GM10248 (cell line): ENCODE measurements around the gene TMEM217.

Source experiments
- CTCF ChIA-PET: fragments of 300-600 bp; sonication (Branson Sonifier 250); formaldehyde crosslinking; extraction: SDS; loops from one replicate; lab custom pipeline; 2021; ENCODE audit warnings: antibody characterized with exemption; lab: Yijun Ruan, JAX
- POLR2A ChIA-PET: fragments of 350-650 bp; sonication (Branson Sonifier 250); formaldehyde crosslinking; extraction: SDS; loops from one replicate; lab custom pipeline; 2020; ENCODE audit warnings: antibody characterized with exemption; lab: Yijun Ruan, JAX
- DNase-seq: peaks from one replicate; pipeline ENCODE4 v3.0.0; 2012; ENCODE audit errors: extremely low spot score
- TF ChIP-seq, protein P1 (sequence below): IDR thresholded peaks from 2 replicates; pipeline ENCODE4 v1.5.1; 2012; ENCODE audit warnings: mild to moderate bottlenecking, low read depth; ENCODE audit errors: extremely low read depth, missing control alignments, control extremely low read depth

Gene TMEM217

DNA sequence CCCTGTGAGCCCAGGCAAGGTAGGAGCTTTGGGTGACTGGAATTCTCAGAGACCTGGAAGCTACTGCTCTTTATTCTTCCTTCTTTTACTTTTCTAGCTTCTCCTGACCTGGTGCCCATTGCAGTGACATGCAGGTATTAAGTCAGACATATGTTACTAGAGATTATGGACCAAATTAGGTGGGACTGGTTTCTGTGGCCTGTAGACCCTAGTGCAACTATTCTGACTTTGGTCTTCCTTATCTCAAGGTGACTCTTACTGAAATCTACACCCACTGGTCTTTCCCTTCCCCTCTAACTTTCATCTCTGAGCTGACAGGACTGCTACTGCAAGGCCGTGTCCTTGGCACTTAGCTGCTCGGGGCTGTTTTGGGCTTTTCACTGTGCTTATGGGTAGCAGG lies 24.4 kb upstream of the TMEM217 start:
- TF ChIP-seq, protein P1, sequence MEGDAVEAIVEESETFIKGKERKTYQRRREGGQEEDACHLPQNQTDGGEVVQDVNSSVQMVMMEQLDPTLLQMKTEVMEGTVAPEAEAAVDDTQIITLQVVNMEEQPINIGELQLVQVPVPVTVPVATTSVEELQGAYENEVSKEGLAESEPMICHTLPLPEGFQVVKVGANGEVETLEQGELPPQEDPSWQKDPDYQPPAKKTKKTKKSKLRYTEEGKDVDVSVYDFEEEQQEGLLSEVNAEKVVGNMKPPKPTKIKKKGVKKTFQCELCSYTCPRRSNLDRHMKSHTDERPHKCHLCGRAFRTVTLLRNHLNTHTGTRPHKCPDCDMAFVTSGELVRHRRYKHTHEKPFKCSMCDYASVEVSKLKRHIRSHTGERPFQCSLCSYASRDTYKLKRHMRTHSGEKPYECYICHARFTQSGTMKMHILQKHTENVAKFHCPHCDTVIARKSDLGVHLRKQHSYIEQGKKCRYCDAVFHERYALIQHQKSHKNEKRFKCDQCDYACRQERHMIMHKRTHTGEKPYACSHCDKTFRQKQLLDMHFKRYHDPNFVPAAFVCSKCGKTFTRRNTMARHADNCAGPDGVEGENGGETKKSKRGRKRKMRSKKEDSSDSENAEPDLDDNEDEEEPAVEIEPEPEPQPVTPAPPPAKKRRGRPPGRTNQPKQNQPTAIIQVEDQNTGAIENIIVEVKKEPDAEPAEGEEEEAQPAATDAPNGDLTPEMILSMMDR: no peak
- POLR2A ChIA-PET: no interaction called here
- CTCF ChIA-PET: interaction anchor here (1.1 to 1.3 kb wide), 3 partner anchors 9 to 73 kb away, joined by 3 to 5 read pairs (median 3); no protein-coding TSS in a partner anchor
- no peak for DNase-seq

DNA sequence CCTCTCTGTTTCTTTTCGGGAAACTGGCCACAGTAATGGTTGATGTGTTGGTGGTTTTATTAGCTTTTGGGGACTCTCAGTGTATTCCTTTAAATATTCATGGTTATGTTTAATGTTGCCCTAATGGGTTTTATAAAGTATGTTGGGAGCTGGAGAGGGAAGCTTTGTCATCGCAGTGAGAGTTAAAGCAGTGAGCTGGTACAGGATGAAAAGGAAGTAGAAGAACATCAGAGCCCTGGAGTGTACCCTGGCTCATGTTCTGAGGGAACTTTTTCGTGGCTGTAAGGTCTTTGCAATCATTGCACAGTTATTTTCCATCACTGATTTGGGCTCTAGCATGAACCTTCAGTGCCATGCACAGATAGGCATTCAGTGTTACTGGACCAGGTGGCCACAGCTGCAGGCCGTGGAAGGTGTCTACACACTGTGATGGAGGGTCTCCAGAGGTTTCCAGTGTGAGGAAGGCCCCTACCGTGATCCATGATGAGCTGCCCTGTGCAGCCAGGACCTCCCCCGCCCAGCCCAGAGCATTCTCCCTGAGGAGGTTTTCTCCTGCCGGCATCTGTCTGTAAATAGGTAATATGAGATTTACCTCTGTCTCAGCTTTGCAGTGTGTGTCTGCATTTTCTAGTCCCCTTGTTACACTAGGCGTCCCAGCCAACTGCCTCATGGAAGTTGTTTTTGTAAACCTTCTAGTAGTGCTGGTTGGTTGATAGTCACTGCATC lies 22.4 kb upstream of the TMEM217 start:
- POLR2A ChIA-PET: no interaction called here
- CTCF ChIA-PET: interaction anchor here (0.9 to 1.6 kb wide), 10 partner anchors 13 to 86 kb away, joined by 3 to 5 read pairs (median 3); partner anchors contain the start of genes TBC1D22B and TMEM217
- no peak for DNase-seq
- TF ChIP-seq, protein P1: no peak

DNA sequence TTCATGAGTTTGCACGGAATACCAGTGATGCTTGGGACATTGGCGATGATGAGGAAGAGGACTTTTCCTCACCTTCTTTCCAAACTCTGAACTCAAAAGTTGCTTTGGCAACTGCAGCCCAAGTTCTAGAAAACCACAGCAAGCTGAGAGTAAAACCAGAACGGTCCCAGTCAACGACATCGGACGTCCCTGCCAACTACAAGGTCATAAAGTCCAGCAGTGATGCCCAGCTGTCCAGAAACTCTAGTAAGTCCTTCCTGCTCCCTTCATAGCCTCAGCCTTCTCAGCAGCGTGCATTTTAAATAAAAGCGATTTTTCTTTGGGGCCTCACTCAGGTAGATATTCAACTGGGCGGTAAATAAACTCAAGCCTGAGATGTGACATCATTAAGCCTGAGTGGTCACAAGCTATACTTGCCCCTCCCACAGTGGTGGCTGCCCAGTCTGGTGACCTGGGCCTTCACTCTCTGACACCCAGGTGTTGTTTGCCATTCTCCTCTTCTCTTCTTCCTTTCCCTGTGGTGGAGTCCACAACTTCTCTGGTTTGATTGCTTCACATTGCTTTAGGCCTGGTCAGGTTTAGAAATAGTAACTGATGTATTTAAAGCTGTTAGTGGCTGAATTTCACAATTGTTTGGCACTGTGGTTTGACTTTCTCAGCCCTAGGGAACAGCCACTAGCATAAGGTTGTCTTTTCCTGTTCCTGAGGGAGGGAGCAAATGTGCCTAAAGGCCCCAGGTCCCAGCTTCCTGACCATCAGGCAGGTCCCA lies 21.6 kb upstream of the TMEM217 start:
- ChIA-PET POLR2A (no interaction called here), CTCF (interaction anchor here (0.9 to 1.6 kb wide), 9 partner anchors 10 to 87 kb away, joined by 3 to 5 read pairs (median 3); no protein-coding TSS in a partner anchor)
- no peak for DNase-seq
- TF ChIP-seq, protein P1: no peak

DNA sequence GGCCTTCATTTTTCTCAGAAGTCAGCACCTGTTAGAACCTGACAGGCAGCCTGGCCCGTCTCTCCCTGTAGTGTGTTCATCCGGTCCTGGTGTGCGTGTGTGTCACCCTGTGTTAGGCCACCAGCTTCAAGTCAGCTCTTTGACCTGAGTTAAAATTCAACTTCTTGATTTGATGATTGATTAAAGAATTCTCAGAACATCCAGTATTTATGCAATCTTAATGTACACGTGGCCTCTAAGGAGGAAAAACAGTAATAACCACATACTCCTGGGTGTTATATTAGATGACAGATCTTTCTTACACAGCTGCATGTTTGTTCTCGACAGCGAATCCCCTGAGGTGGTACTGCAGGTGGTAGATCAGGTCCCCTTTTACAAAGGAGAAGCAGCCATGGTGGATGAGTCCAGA lies 19.1 kb upstream of the TMEM217 start:
- POLR2A ChIA-PET: no interaction called here
- CTCF ChIA-PET: no interaction called here
- TF ChIP-seq, protein P1: no peak
- DNase-seq: peak; percentile 38

DNA sequence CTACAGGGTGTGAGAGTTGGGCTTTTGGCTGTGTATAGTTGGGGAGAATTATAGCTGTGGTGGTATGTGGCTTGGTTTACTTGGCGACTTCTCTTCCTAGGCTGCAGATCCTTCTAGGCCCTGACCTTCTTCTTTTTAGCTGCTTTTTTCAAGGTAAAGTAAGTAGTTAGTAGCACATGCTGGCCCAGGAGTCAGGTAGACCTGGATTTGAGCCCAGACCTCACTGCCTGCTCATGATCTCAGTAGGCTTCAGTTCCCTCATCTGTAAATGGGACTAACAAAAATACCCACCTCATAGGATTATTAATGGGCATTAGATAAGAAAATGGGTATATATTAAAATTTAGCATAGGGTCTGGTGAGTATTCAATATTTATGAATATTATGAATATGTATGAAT lies 17.4 kb upstream of the TMEM217 start:
- ChIA-PET POLR2A (interaction anchor here (0.7 kb wide), 1 partner anchor 8 kb away, joined by 3 read pairs; no protein-coding TSS in a partner anchor), CTCF (interaction anchor here (1.7 kb wide), 1 partner anchor 9 kb away, joined by 4 read pairs; no protein-coding TSS in a partner anchor)
- no peak for DNase-seq
- TF ChIP-seq, protein P1: no peak

DNA sequence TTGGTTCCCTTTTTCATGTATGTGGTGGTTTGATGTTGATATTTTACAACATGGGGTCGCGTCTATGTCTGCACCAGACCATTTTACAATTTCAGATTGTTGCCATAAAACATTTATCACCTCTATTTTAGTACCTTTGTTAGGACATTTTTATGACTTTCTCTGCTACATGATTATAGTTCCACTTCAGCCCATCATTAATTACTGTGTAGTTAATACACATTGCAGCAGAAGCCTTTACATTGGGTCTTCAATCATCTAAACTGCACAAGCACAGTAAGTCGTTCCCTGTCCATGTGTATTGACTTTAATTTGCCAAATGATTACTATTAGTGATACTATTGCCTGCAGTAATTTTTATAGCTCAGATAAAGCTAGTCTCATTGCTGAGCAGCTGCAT lies 15.7 kb upstream of the TMEM217 start:
- ChIA-PET POLR2A (no interaction called here), CTCF (interaction anchor here (0.7 to 1.9 kb wide), 5 partner anchors 8 to 52 kb away, joined by 3 to 6 read pairs (median 4); no protein-coding TSS in a partner anchor)
- no peak for DNase-seq
- TF ChIP-seq, protein P1: no peak
